Skin of body (tissue), 2 donors: ENCODE data around the gene ART5. TPM values are rescaled to one million over a fixed set of nuclear protein-coding genes. Genes with fewer than 3 reads are reported as not detected.

Source experiments
- small RNA-seq: library from RNA; depleted of rRNA; stranded (forward); fragments of <200 nt; gene quantifications from one replicate; pipeline ENCODE3, GENCODE V24; 2014; ENCODE audit warnings: low replicate concordance
- total RNA-seq: library from RNA; depleted of rRNA; stranded (reverse); fragments of >200 nt; gene quantifications from one replicate; pipeline ENCODE4 v1.2.3, GENCODE V29; 2014

ART5 gene
- total RNA-seq, 1 donor from 2014 or later: 1.7 TPM

Small RNA genes within 50 kb of the gene (small RNA-seq; reads per million reads assigned to genes)
- not detected for gene RF00019

Other genes with a start within 250 kb of the ART5 start
- gene ART1, start 3.1 kb upstream of the ART5 start, total RNA-seq: 0.20 TPM
- 0.20 TPM for gene CHRNA10, start 29.4 kb upstream of the ART5 start, total RNA-seq
- gene NUP98, start 155.6 kb upstream of the ART5 start, total RNA-seq: 85.3 TPM
- 18.8 TPM for gene PGAP2, start 166.6 kb upstream of the ART5 start, total RNA-seq
- 7.6 TPM for gene RHOG, start 199.0 kb upstream of the ART5 start, total RNA-seq
- 30.8 TPM for gene STIM1, start 213.7 kb upstream of the ART5 start, total RNA-seq